ENCODE results near the gene ITPRID1.

GRCh38 chr7:31490796-31491314, 23.0 kb upstream of the ITPRID1 start:
- no peak for TF ChIP-seq EP300 (IDR thresholded peaks at IDR 0.05)
- no peak for TF ChIP-seq CTCF (IDR thresholded peaks at IDR 0.05)

Measured in ovary (tissue), 3 donors.